A673 (cell line): Measurements from ENCODE around the gene PKD2. TPM values are rescaled to one million over a fixed set of nuclear protein-coding genes. Genes with fewer than 3 reads are reported as not detected.

Experiments used
- BruUV-seq: library from RNA; stranded (reverse); fragments of 400-500 nt; replicated peaks from 2 replicates; lab custom pipeline; 2021; lab: Mats Ljungman, UMichigan
- CTCF ChIA-PET: fragments of 300-600 bp; sonication (Branson Sonifier 250); formaldehyde crosslinking; loops from one replicate; lab custom pipeline; 2022; ENCODE audit warnings: antibody characterized with exemption; lab: Charles Lee
- POLR2A ChIA-PET: fragments of 300-600 bp; sonication (Branson Sonifier 250); formaldehyde crosslinking; loops from one replicate; lab custom pipeline; 2022; ENCODE audit warnings: antibody characterized with exemption; ENCODE audit not compliant: low non-redundant PET; lab: Charles Lee
- DNase-seq: peaks from one replicate; pipeline ENCODE4 v3.0.0-alpha.2; 2015; ENCODE audit warnings: low spot score
- H3K27ac ChIP-seq: fragments of 200-600 bp; sonication (generic); 2 replicates; pipeline ENCODE4 v1.5.1; 2016; ENCODE audit warnings: mixed run types, low read depth, mild to moderate bottlenecking, mixed read lengths, antibody characterized with exemption, low read length; ENCODE audit not compliant: poor library complexity, severe bottlenecking
- H3K27me3 ChIP-seq: fragments of 200-600 bp; sonication (generic); replicated peaks from 2 replicates; pipeline ENCODE4 v1.6.1; 2017; ENCODE audit warnings: mixed run types, low read depth, mild to moderate bottlenecking, mixed read lengths, antibody characterized with exemption, low read length; ENCODE audit not compliant: insufficient read depth, poor library complexity
- H3K36me3 ChIP-seq: fragments of 200-600 bp; sonication (generic); 2 replicates; pipeline ENCODE4 v1.6.1; 2016; ENCODE audit warnings: mixed run types, mild to moderate bottlenecking, mixed read lengths, antibody characterized with exemption, low read length; ENCODE audit not compliant: insufficient read depth, poor library complexity, severe bottlenecking
- H3K4me1 ChIP-seq: fragments of 200-600 bp; sonication (generic); 2 replicates; pipeline ENCODE4 v1.6.1; 2017; ENCODE audit warnings: mixed run types, mild to moderate bottlenecking, mixed read lengths, antibody characterized with exemption, low read length; ENCODE audit not compliant: insufficient read depth, poor library complexity, severe bottlenecking
- H3K4me3 ChIP-seq: fragments of 200-600 bp; sonication (generic); 2 replicates; pipeline ENCODE4 v1.5.1; 2016; ENCODE audit warnings: low read depth, mixed run types, mild to moderate bottlenecking, mixed read lengths, low read length; ENCODE audit not compliant: poor library complexity, severe bottlenecking
- H3K9me3 ChIP-seq: fragments of 200-600 bp; sonication (generic); 2 replicates; pipeline ENCODE4 v1.6.1; 2016; ENCODE audit warnings: mixed run types, low read depth, mild to moderate bottlenecking, mixed read lengths, antibody characterized with exemption, low read length; ENCODE audit not compliant: poor library complexity, severe bottlenecking
- EZH2 ChIP-seq: fragments of 200-600 bp; sonication (generic); IDR thresholded peaks from 2 replicates; pipeline ENCODE4 v1.6.1; 2017; ENCODE audit warnings: borderline replicate concordance, low read depth, mild to moderate bottlenecking, mixed read lengths, antibody characterized with exemption, low read length; ENCODE audit not compliant: poor library complexity, severe bottlenecking
- intact Hi-C: fragments of 100-400 bp; cut with micrococcal nuclease; formaldehyde crosslinking; loops from one replicate; pipeline ENCODE4 v1.10.0; 2022; ENCODE audit not compliant: unreplicated experiment
- total RNA-seq: library from RNA; stranded (reverse); gene quantifications from 2 replicates; pipeline ENCODE4 v1.2.3, GENCODE V29; 2021
- TF ChIP-seq, protein P1 (sequence below): fragments of 300-800, 200-600 bp; sonication (generic); conservative IDR thresholded peaks from 2 replicates; pipeline ENCODE4 v1.5.1; 2017; ENCODE audit warnings: low read depth, mild to moderate bottlenecking, antibody characterized with exemption, low read length, moderate library complexity, mixed read lengths

PKD2 gene
- total RNA-seq, 1 experiment from 2014 or later, result 10.0 TPM

DNA sequence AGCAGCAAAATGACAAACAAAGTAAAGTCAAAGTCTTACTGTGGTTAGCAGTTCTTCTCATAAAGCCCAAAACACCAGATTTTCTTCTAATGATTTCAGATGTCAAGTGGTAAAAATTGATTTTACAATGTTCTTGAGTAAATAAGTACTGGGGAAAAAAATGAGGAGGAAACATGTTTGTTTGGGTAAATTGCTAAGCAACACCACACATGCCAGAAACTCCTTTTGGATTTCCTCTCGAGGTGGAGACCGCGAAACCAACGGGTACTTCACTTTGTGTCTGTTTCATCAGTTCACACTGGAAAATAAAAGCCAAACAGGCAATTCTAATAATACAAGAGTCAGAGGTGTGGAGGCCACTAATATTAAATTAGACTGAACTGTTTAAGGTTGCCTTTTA lies 4.6 kb upstream of the PKD2 start:
- H3K4me3 ChIP-seq, result no peak overlapping the region
- intact Hi-C loops, result no loop called here
- BruUV-seq, result no TSS peak
- no peak for DNase-seq
- no peak overlapping the region for H3K27ac ChIP-seq
- no peak for TF ChIP-seq EZH2
- TF ChIP-seq, protein P1, sequence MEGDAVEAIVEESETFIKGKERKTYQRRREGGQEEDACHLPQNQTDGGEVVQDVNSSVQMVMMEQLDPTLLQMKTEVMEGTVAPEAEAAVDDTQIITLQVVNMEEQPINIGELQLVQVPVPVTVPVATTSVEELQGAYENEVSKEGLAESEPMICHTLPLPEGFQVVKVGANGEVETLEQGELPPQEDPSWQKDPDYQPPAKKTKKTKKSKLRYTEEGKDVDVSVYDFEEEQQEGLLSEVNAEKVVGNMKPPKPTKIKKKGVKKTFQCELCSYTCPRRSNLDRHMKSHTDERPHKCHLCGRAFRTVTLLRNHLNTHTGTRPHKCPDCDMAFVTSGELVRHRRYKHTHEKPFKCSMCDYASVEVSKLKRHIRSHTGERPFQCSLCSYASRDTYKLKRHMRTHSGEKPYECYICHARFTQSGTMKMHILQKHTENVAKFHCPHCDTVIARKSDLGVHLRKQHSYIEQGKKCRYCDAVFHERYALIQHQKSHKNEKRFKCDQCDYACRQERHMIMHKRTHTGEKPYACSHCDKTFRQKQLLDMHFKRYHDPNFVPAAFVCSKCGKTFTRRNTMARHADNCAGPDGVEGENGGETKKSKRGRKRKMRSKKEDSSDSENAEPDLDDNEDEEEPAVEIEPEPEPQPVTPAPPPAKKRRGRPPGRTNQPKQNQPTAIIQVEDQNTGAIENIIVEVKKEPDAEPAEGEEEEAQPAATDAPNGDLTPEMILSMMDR, result no peak
- CTCF ChIA-PET, result no interaction called here
- H3K4me1 ChIP-seq, result no peaks in the 10 kb centered on the region
- H3K9me3 ChIP-seq, result no peaks in the 10 kb centered on the region
- POLR2A ChIA-PET, result no interaction called here
- no peaks in the 10 kb centered on the region for H3K36me3 ChIP-seq
- H3K27me3 ChIP-seq, result no peaks in the 10 kb centered on the region

DNA sequence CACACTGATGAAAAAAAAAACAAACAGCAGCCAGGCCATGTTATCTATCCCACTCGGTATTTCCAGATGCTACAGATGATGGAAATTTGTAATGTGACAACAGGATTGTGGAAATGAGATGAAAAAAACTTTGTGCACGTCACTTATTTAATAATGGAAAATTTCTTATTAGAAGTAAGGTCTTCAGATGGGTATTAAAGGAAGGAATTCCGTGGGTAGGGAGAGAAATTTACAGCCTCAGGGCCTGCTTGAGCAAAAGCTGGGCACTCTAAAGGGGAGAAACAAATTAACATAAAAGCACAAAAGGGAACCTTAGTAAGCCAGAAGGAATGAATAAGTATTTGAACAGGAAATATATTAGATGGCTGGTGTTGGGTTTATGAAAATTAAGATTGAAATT lies 4.2 kb upstream of the PKD2 start:
- Histone ChIP-seq H3K9me3 (no peaks in the 10 kb centered on the region), H3K36me3 (no peaks in the 10 kb centered on the region), H3K4me3 (no peak overlapping the region), H3K27me3 (no peaks in the 10 kb centered on the region), H3K4me1 (no peaks in the 10 kb centered on the region), H3K27ac (no peak overlapping the region)
- intact Hi-C loops, result no loop called here
- DNase-seq, result no peak
- POLR2A ChIA-PET, result no interaction called here
- BruUV-seq, result no TSS peak
- TF ChIP-seq, protein P1, result no peak
- no peak for TF ChIP-seq EZH2
- CTCF ChIA-PET, result no interaction called here

DNA sequence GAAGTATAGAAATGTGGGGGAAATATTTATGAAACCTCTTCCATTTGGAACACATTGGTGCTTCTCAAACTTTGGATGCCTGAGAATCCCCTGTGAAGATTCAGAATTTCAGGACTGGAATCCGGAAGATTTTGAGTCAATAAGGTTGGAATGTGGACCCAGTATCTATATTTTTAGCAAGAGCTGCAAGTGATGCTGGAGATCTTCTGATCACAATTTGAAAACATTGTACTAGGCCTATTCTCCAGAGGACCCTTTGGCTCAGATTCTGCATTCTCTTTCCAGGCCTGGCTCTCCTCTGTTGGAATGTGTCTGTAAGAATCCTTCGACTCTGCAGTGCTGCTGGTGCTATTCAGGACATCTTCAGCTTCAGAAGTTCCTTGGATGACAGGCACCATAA lies 2.4 kb upstream of the PKD2 start:
- Histone ChIP-seq H3K9me3 (no peaks in the 10 kb centered on the region), H3K4me1 (peaks cover 14% of the 10 kb centered on the region), H3K4me3 (no peak overlapping the region), H3K27me3 (no peaks in the 10 kb centered on the region), H3K27ac (no peak overlapping the region), H3K36me3 (no peaks in the 10 kb centered on the region)
- intact Hi-C loops, result no loop called here
- TF ChIP-seq, protein P1, result no peak
- TF ChIP-seq EZH2, result no peak
- no TSS peak for BruUV-seq
- POLR2A ChIA-PET, result no interaction called here
- DNase-seq, result no peak
- CTCF ChIA-PET, result no interaction called here
